Small intestine (tissue), 7 donors: ENCODE results near the gene SLC12A7. TPM values are rescaled to one million over a fixed set of nuclear protein-coding genes. Genes with fewer than 3 reads are reported as not detected.

Experiments
- DNase-seq, 2 donors: peaks; one replicate each; pipeline versions ENCODE4 v3.0.0 to v3.0.0-alpha.2; 2013
- FAIRE-seq: peaks from 2 replicates; lab custom pipeline; 2012; peaks lifted over from hg19 to GRCh38; lab: Jason Lieb, UNC
- H3K27ac ChIP-seq, 3 donors: one replicate each; pipeline ENCODE4 v1.5.1; 2013; ENCODE audit warnings: low read length in 2 of 3, mild to moderate bottlenecking in 2 of 3, control low read depth in 1 of 3, inconsistent platforms in 1 of 3, low read depth in 1 of 3, moderate library complexity in 1 of 3
- H3K27me3 ChIP-seq, 3 donors: one replicate each; pipeline ENCODE4 v1.6.1; 2013; ENCODE audit warnings: low read length in 3 of 3, inconsistent platforms in 1 of 3; ENCODE audit not compliant: control insufficient read depth in 3 of 3, insufficient read depth in 3 of 3
- H3K36me3 ChIP-seq, 3 donors: one replicate each; pipeline ENCODE4 v1.6.1; 2013; ENCODE audit warnings: low read length in 3 of 3, inconsistent platforms in 1 of 3, low read depth in 1 of 3, mild to moderate bottlenecking in 1 of 3, moderate library complexity in 1 of 3; ENCODE audit not compliant: control insufficient read depth in 3 of 3, insufficient read depth in 2 of 3
- H3K4me1 ChIP-seq, 3 donors: one replicate each; pipeline ENCODE4 v1.6.1; 2013; ENCODE audit warnings: low read length in 2 of 3, inconsistent platforms in 1 of 3, low read depth in 1 of 3, mild to moderate bottlenecking in 1 of 3, moderate library complexity in 1 of 3; ENCODE audit not compliant: control insufficient read depth in 3 of 3, insufficient read depth in 2 of 3
- H3K4me3 ChIP-seq, 3 donors: one replicate each; pipeline ENCODE4 v1.5.1; 2013; ENCODE audit warnings: low read length in 3 of 3, control low read depth in 1 of 3, inconsistent platforms in 1 of 3, low read depth in 1 of 3, mild to moderate bottlenecking in 1 of 3, moderate library complexity in 1 of 3
- H3K9me3 ChIP-seq, 2 donors: one replicate each; pipeline ENCODE4 v1.6.1; 2013; ENCODE audit warnings: low read depth in 1 of 2, low read length in 1 of 2; ENCODE audit not compliant: control insufficient read depth in 2 of 2, insufficient read depth in 1 of 2
- WGBS, 3 donors: extraction: QIAGEN DNeasy Blood & Tissue Kit; methylation state at CpG; one replicate each; pipeline ENCODE4 v1.1.7; 2013; 5-methylcytosine and 5-hydroxymethylcytosine counted together
- polyA plus RNA-seq, 4 donors: library from polyadenylated mRNA; stranded (reverse) in 3 of 4; unstranded in 1 of 4; fragments of 200-250 nt in 3 of 4; fragments of 120-200 nt in 1 of 4; gene quantifications; one replicate each; pipeline versions ENCODE4 v1.2.1 to v1.2.3, GENCODE V29; 2013
- donor health status: healthy with polysubstance abuse.
- donor health status: control.
- donor health status: control.
- donor health status: Bipolar disorder and iron deficiency.
- donor health status: healthy.

SLC12A7 gene
- polyA plus RNA-seq, 4 donors = 32.7 to 79.9 (median 44.5) TPM

GRCh38 chr5:1034986-1035385 is 76.9 kb downstream of the SLC12A7 start:
- Histone ChIP-seq H3K36me3 (peaks cover 0 to 79% (median 0%) of the 10 kb centered on the region in 3 donors), H3K4me1 (no peaks in the 10 kb centered on the region), H3K27ac (no peak overlapping the region), H3K4me3 (no peak overlapping the region), H3K9me3 (peaks cover 0 to 3% of the 10 kb centered on the region in 2 donors), H3K27me3 (no peaks in the 10 kb centered on the region)
- no peak for DNase-seq
- FAIRE-seq = no peak
- WGBS, 3 donors = 87 to 93% (median 88%) methylated on average over 2 of the region's 2 CpGs

GRCh38 chr5:1034421-1034905 is 77.4 kb downstream of the SLC12A7 start:
- no peaks in the 10 kb centered on the region for H3K27me3 ChIP-seq
- peaks cover 0 to 75% (median 0%) of the 10 kb centered on the region in 3 donors for H3K36me3 ChIP-seq
- 87 to 95% (median 93%) methylated on average over 17 of the region's 17 CpGs for WGBS, 3 donors
- no peaks in the 10 kb centered on the region for H3K4me1 ChIP-seq
- no peak overlapping the region for H3K27ac ChIP-seq
- no peaks in the 10 kb centered on the region for H3K9me3 ChIP-seq
- H3K4me3 ChIP-seq = no peak overlapping the region
- DNase-seq (no peak), FAIRE-seq (no peak)

GRCh38 chr5:1033606-1034420 is 78.0 kb downstream of the SLC12A7 start:
- Histone ChIP-seq H3K4me3 (no peak overlapping the region), H3K9me3 (no peaks in the 10 kb centered on the region), H3K36me3 (peaks cover 0 to 71% (median 0%) of the 10 kb centered on the region in 3 donors), H3K27me3 (no peaks in the 10 kb centered on the region), H3K27ac (no peak overlapping the region), H3K4me1 (no peaks in the 10 kb centered on the region)
- WGBS, 3 donors = 84 to 91% (median 89%) methylated on average over 28 to 29 of the region's 29 CpGs
- no peak for FAIRE-seq
- DNase-seq = no peak

- WGBS, 3 donors = 92 to 94% (median 93%) methylated on average over 25 to 26 of the region's 26 CpGs
- no peak for FAIRE-seq
These were observed 78.7 kb downstream of the SLC12A7 start for GRCh38 chr5:1033178-1033577.

GRCh38 chr5:1032551-1033027 is 79.3 kb downstream of the SLC12A7 start:
- no peak overlapping the region for H3K27ac ChIP-seq
- FAIRE-seq (no peak), DNase-seq (no peak)
- no peaks in the 10 kb centered on the region for H3K4me1 ChIP-seq
- 91 to 94% (median 94%) methylated on average over 14 of the region's 14 CpGs for WGBS, 3 donors
- H3K9me3 ChIP-seq = no peaks in the 10 kb centered on the region
- H3K36me3 ChIP-seq = peaks cover 0 to 65% (median 0%) of the 10 kb centered on the region in 3 donors
- no peaks in the 10 kb centered on the region for H3K27me3 ChIP-seq
- no peak overlapping the region for H3K4me3 ChIP-seq

More at GRCh38 chr5:1033178-1033577, 78.7 kb downstream of the SLC12A7 start:
- no peaks in the 10 kb centered on the region for H3K9me3 ChIP-seq
- H3K4me3 ChIP-seq = no peak overlapping the region
- DNase-seq = no peak
- no peak overlapping the region for H3K27ac ChIP-seq
- H3K27me3 ChIP-seq = no peaks in the 10 kb centered on the region
- H3K4me1 ChIP-seq = no peaks in the 10 kb centered on the region
- H3K36me3 ChIP-seq = peaks cover 0 to 66% (median 0%) of the 10 kb centered on the region in 3 donors

- no peaks in the 10 kb centered on the region for H3K27me3 ChIP-seq
These were observed 79.9 kb downstream of the SLC12A7 start for GRCh38 chr5:1032011-1032410.

GRCh38 chr5:1031306-1031959 is 80.4 kb downstream of the SLC12A7 start:
- no peak overlapping the region for H3K27ac ChIP-seq
- peaks cover 0 to 58% (median 0%) of the 10 kb centered on the region in 3 donors for H3K36me3 ChIP-seq
- no peaks in the 10 kb centered on the region for H3K27me3 ChIP-seq
- no peak overlapping the region for H3K4me3 ChIP-seq
- FAIRE-seq (no peak), DNase-seq (no peak)
- H3K9me3 ChIP-seq = no peaks in the 10 kb centered on the region
- WGBS, 3 donors = 90 to 95% (median 92%) methylated on average over 19 of the region's 19 CpGs
- H3K4me1 ChIP-seq = no peaks in the 10 kb centered on the region

More at GRCh38 chr5:1032011-1032410, 79.9 kb downstream of the SLC12A7 start:
- WGBS, 3 donors = 91 to 92% (median 92%) methylated on average over 16 of the region's 16 CpGs
- H3K4me1 ChIP-seq = no peaks in the 10 kb centered on the region
- no peaks in the 10 kb centered on the region for H3K9me3 ChIP-seq
- no peak overlapping the region for H3K4me3 ChIP-seq
- H3K27ac ChIP-seq = no peak overlapping the region
- DNase-seq (no peak), FAIRE-seq (no peak)
- peaks cover 0 to 60% (median 0%) of the 10 kb centered on the region in 3 donors for H3K36me3 ChIP-seq

GRCh38 chr5:1030801-1031271 is 81.0 kb downstream of the SLC12A7 start:
- no peak for DNase-seq
- Histone ChIP-seq H3K9me3 (no peaks in the 10 kb centered on the region), H3K27ac (no peak overlapping the region), H3K27me3 (no peaks in the 10 kb centered on the region), H3K4me3 (no peak overlapping the region), H3K4me1 (no peaks in the 10 kb centered on the region), H3K36me3 (peaks cover 0 to 54% (median 0%) of the 10 kb centered on the region in 3 donors)
- FAIRE-seq = no peak
- WGBS, 3 donors = 77 to 83% (median 78%) methylated on average over 10 of the region's 10 CpGs
